Measurements from ENCODE around the gene SEMA3E. TPM values are rescaled to one million over a fixed set of nuclear protein-coding genes. Genes with fewer than 3 reads are reported as not detected.
A peak's percentile ranks its signal among the peaks of the same experiment; 100 is the strongest.

Gene SEMA3E
- total and polyA plus RNA-seq, 2 experiments from 2014 or later: 0.32 to 0.35 TPM

- Histone ChIP-seq H3K4me2 (ENCODE audit: unreplicated experiment) (peak overlapping the region; percentile 53), H3K79me2 (ENCODE audit: insufficient read depth) (no peaks in the 10 kb centered on the region), H3F3A (ENCODE audit: insufficient read depth) (peaks cover 13% of the 10 kb centered on the region; the same call in 1 of the 2 replicates), H3K9me3 (ENCODE audit: low read depth) (no peaks in the 10 kb centered on the region), H3K27me3 (replicated peaks; ENCODE audit: insufficient read depth) (no peaks in the 10 kb centered on the region), H3K4me3 (0 out of 2 replicates have a peak overlapping the region, but pooled peaks have one; percentile 1), H3K36me3 (ENCODE audit: low read depth) (no peaks in the 10 kb centered on the region), H3K9ac (no peak overlapping the region), H3K27ac (peak overlapping the region; percentile 22; the same call in 1 of the 2 replicates), H3K4me1 (ENCODE audit: insufficient read depth) (peaks cover 47% of the 10 kb centered on the region), H3K9me2 (ENCODE audit: insufficient read depth) (no peaks in the 10 kb centered on the region), H2AFZ (no peak overlapping the region), H4K20me1 (ENCODE audit: insufficient read depth) (no peaks in the 10 kb centered on the region)
- 43 to 47% methylated on average over 4 of the region's 4 CpGs for WGBS, 2 experiments (ENCODE audit: low coverage in 1 of 2, low lambda C conversion rate in 2 of 2, missing lambda C conversion rate in 2 of 2)
- no peak for TF ChIP-seq EZH2phosphoT487 (IDR thresholded peaks at IDR 0.05; ENCODE audit: insufficient read depth, low read depth)
- TF ChIP-seq EZH2 (IDR thresholded peaks at IDR 0.05; ENCODE audit: insufficient read depth, poor library complexity, severe bottlenecking): no peak
- peak; percentile 74 for DNase-seq
- in situ Hi-C loops (cut with MboI): no loop called here
These were observed 98.8 kb downstream of the SEMA3E start for GRCh38 chr7:83550100-83550499.

GRCh38 chr7:83548250-83548649 is 100.7 kb downstream of the SEMA3E start:
- Histone ChIP-seq H3K9me2 (ENCODE audit: insufficient read depth) (no peaks in the 10 kb centered on the region), H3K9ac (no peak overlapping the region), H3K9me3 (ENCODE audit: low read depth) (no peaks in the 10 kb centered on the region), H3K79me2 (ENCODE audit: insufficient read depth) (no peaks in the 10 kb centered on the region), H3K27me3 (replicated peaks; ENCODE audit: insufficient read depth) (no peaks in the 10 kb centered on the region), H3K4me1 (ENCODE audit: insufficient read depth) (peaks cover 47% of the 10 kb centered on the region), H4K20me1 (ENCODE audit: insufficient read depth) (no peaks in the 10 kb centered on the region), H3K36me3 (ENCODE audit: low read depth) (no peaks in the 10 kb centered on the region), H3K4me3 (no peak overlapping the region), H3K4me2 (ENCODE audit: unreplicated experiment) (no peak overlapping the region), H3F3A (ENCODE audit: insufficient read depth) (peaks cover 13% of the 10 kb centered on the region; the same call in 1 of the 2 replicates), H3K27ac (no peak overlapping the region), H2AFZ (no peak overlapping the region)
- no peak for TF ChIP-seq EZH2 (IDR thresholded peaks at IDR 0.05; ENCODE audit: insufficient read depth, poor library complexity, severe bottlenecking)
- no peak for TF ChIP-seq EZH2phosphoT487 (IDR thresholded peaks at IDR 0.05; ENCODE audit: insufficient read depth, low read depth)
- 90 to 95% methylated on average over 1 of the region's 1 CpG for WGBS, 2 experiments (ENCODE audit: low coverage in 1 of 2, low lambda C conversion rate in 2 of 2, missing lambda C conversion rate in 2 of 2)
- no peak for DNase-seq
- in situ Hi-C loops (cut with MboI): no loop called here

GRCh38 chr7:83547526-83547925 is 101.4 kb downstream of the SEMA3E start:
- no peak overlapping the region for H3K9ac ChIP-seq
- H3K27ac ChIP-seq: no peak overlapping the region
- peak; percentile 42 for DNase-seq
- no peaks in the 10 kb centered on the region for H4K20me1 ChIP-seq (ENCODE audit: insufficient read depth)
- peaks cover 47% of the 10 kb centered on the region for H3K4me1 ChIP-seq (ENCODE audit: insufficient read depth)
- H2AFZ ChIP-seq: no peak overlapping the region
- H3F3A ChIP-seq (ENCODE audit: insufficient read depth): peaks cover 13% of the 10 kb centered on the region; the same call in 1 of the 2 replicates
- in situ Hi-C loops (cut with MboI): no loop called here
- no peaks in the 10 kb centered on the region for H3K79me2 ChIP-seq (ENCODE audit: insufficient read depth)
- H3K9me2 ChIP-seq (ENCODE audit: insufficient read depth): no peaks in the 10 kb centered on the region
- H3K9me3 ChIP-seq (ENCODE audit: low read depth): no peaks in the 10 kb centered on the region
- H3K27me3 ChIP-seq (replicated peaks; ENCODE audit: insufficient read depth): no peaks in the 10 kb centered on the region
- no peak overlapping the region for H3K4me2 ChIP-seq (ENCODE audit: unreplicated experiment)
- no peak overlapping the region for H3K4me3 ChIP-seq
- no peak for TF ChIP-seq EZH2phosphoT487 (IDR thresholded peaks at IDR 0.05; ENCODE audit: insufficient read depth, low read depth)
- no peak for TF ChIP-seq EZH2 (IDR thresholded peaks at IDR 0.05; ENCODE audit: insufficient read depth, poor library complexity, severe bottlenecking)
- no peaks in the 10 kb centered on the region for H3K36me3 ChIP-seq (ENCODE audit: low read depth)
- WGBS, 2 experiments (ENCODE audit: low coverage in 1 of 2, low lambda C conversion rate in 2 of 2, missing lambda C conversion rate in 2 of 2): 84 to 98% methylated on average over 2 of the region's 2 CpGs

GRCh38 chr7:83546586-83546985 is 102.4 kb downstream of the SEMA3E start:
- no peak overlapping the region for H3K4me3 ChIP-seq
- TF ChIP-seq EZH2 (IDR thresholded peaks at IDR 0.05; ENCODE audit: insufficient read depth, poor library complexity, severe bottlenecking): no peak
- no peak for TF ChIP-seq EZH2phosphoT487 (IDR thresholded peaks at IDR 0.05; ENCODE audit: insufficient read depth, low read depth)
- H3K9me3 ChIP-seq (ENCODE audit: low read depth): no peaks in the 10 kb centered on the region
- no peak overlapping the region for H3K9ac ChIP-seq
- peak; percentile 60 for DNase-seq
- H3K4me2 ChIP-seq (ENCODE audit: unreplicated experiment): peak overlapping the region; percentile 13
- H3F3A ChIP-seq (ENCODE audit: insufficient read depth): peaks cover 13% of the 10 kb centered on the region; the same call in 1 of the 2 replicates
- H3K36me3 ChIP-seq (ENCODE audit: low read depth): no peaks in the 10 kb centered on the region
- H3K9me2 ChIP-seq (ENCODE audit: insufficient read depth): no peaks in the 10 kb centered on the region
- no peaks in the 10 kb centered on the region for H3K27me3 ChIP-seq (replicated peaks; ENCODE audit: insufficient read depth)
- no peak overlapping the region for H3K27ac ChIP-seq
- in situ Hi-C loops (cut with MboI): no loop called here
- no peaks in the 10 kb centered on the region for H3K79me2 ChIP-seq (ENCODE audit: insufficient read depth)
- H2AFZ ChIP-seq: no peak overlapping the region
- peaks cover 47% of the 10 kb centered on the region for H3K4me1 ChIP-seq (ENCODE audit: insufficient read depth)
- no peaks in the 10 kb centered on the region for H4K20me1 ChIP-seq (ENCODE audit: insufficient read depth)
- WGBS, 2 experiments (ENCODE audit: low coverage in 1 of 2, low lambda C conversion rate in 2 of 2, missing lambda C conversion rate in 2 of 2): 6 to 19% methylated on average over 2 of the region's 2 CpGs
